ENCODE measurements around the gene SMCR8.
"Not testable (repeated sequence)": the region's sequence is repeated elsewhere in the genome, so short reads cannot be mapped to it uniquely, and the experiment has no call there.

SMCR8 gene

DNA sequence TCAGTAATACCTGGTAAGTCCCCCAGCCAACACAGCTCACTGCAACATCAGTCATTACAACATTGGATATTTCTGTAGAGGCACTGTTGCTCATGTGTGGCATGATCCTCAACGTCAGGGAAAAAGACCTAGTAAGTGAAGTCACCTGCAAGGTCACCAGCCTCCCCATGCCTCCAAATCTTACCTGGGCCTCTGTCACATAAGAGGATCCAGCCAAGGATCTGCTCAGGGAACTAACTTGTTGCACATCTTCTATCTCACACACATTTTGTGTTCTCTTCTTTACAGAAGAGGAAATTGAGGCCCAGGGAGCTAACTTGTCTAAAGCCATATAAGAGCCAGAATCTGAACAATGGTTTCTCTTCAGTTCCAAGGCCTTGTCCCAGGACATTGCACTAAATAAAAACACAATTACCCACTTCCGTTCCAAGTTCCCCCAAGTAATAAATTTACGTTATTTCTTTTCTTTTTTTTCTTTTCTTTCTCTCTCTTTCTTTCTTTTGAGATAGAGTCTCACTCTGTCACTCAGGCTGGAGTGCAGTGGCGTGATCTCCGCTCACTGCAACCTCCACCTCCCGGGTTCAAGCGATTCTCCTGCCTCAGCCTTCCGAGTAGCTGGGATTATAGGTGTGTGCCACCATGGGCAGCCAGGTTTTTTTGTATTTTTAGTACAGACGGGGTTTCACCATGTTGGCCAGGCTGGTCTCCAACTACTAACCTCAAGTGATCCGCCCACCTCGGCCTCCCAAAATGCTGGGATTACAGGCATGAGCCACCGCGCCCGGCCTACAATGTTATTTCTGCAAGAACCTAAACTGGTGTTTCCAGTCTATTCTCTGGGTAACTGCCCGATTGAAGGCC, 47.0 kb downstream of the SMCR8 start:
- DNase-seq = no peak

DNA sequence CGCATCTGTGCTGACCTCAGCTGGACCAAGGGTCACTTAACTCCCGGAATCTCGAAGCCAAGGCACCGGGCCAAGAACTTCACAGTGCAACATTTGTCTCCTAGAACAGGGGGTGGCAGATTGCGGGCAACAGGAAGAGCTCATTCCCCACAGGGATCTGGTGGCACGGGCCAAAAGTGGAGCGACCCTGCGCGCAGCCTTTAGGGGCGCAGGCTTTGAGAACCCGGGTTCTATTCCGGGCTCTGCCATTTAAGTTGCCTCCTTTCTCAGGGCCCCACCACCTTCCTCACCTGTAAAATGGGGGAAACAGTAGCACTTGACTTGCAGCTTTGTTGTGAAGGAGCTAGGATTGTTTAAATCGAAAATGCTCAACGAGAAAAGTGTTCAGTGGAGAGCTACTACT, 47.6 kb downstream of the SMCR8 start:
- DNase-seq = no peak

DNA sequence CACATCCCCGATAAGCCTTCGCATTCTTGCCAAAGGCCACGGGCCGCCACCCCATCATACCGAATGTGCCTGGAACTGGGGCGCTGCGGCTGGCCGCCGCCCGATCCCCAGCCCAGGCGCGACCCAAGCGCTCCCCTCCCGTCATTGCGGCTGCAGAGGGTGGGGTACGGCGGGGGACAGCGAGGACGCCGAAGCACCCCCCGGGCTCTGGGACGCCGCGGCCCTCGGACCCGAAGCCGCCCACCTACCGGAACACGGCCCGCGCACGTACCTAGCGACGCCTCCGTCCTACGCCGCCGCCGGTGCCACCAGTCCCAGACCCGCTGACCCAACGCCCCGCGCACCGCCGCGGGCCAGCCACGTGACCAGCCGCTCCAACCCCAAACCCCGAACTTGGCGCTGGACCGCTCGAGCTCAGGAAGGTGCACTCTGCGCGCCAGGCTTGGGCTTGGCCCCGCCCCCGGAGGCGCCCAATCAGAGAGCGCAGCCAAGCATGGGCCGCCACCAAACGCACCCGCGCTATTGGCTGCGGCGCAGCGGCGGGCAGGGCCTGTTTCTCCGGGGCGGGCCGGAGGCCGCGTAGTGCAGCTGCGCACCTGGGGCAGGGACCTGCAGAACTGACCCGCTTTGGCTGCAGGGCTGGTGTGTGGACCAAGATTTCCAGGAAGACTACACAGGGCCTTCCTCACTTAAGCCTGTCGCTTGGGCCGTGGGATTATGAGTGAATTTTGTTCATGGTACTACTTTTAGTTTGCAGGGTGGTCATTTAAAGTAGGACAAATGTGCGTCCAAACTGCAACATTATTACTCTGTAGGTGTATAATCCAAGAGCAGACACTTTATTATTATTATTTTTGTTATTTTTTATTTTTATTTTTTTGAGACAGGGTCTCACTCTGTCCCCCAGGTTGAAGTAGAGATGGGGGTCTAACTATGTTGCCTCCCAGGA, 48.3 kb downstream of the SMCR8 start, which contains the start of gene SHMT1:
Gene SHMT1 (minus strand): TSS at position 450 of the 949 bp plus-strand sequence. CDS start 7,569 bp downstream, outside the sequence.
- DNase-seq = peak; percentile 76

DNA sequence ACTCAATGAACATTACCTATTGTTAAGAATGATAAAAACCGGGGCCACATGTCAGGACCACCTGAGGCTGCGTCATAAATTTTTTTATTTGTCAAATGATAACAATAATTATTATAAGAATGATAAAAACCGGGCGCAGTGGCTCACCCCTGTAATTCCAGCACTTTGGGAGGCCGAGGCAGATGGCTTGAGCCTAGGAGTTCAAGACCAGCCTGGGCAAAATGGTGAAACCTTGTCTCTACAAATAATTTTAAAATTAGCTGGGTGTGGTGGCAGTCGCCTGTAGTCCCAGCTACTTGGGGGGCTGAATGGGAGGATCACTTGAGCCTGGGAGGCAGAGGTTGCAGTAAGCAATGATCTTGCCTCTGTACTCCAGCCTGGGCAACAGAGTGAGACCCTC, 49.1 kb downstream of the SMCR8 start:
- no peak for DNase-seq

DNA sequence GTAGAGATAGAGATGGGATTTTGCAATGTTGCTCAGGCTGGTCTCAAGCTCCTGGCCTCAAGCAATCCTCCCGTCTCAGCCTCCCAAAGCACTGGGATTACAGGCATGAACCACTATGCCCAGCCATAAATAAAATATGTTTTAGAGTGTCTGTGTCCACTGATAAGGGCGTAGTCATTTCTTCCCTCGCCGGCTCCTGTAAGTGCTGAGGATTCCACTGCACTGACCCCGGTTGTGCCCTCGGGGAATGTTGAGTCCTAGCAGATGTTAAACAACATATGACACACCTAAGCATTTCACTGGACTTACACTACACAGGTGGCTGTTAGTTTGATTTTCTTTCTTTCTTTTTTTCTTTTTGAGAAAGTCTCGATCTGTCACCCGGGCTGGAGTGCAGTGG, 53.9 kb downstream of the SMCR8 start:
- no peak for DNase-seq

DNA sequence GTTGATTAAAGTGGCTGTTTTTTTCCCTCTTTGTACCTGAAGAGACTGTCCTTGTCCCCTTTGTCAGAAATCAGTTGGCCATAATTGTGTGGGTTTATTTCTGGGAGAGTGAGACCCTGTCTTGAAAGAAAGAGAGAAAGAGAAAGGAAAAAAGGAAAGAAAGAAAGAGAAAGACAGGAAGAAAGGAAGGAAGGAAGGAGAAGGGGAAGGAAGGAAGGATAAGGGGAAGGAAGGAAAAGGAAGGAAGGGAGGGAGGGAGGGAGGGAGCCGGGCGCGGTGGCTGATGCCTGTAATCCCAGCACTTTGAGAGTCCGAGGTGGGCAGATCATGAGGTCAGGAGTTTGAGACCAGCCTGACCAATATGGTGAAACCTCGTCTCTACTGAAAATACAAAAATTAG, 55.7 kb downstream of the SMCR8 start:
- no peak for DNase-seq

DNA sequence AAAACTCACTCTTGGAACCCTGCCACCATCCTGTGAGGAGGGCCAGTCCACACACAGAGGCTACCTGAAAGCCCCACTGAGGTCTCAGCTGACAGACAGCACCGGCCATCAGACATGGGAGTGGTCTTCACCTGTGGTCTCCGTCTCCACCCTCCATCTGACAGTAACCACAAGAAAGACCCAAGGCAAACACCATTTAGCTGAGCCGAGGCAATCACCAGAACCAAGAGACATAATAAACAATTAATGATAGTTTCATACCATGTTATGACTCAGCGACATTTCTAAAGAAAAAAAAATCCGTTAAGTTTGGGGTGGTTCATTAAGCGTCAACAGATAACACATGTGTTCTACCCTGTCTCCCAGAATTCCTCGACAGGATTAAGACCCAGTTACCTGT, 56.4 kb downstream of the SMCR8 start:
- no peak for DNase-seq

DNA sequence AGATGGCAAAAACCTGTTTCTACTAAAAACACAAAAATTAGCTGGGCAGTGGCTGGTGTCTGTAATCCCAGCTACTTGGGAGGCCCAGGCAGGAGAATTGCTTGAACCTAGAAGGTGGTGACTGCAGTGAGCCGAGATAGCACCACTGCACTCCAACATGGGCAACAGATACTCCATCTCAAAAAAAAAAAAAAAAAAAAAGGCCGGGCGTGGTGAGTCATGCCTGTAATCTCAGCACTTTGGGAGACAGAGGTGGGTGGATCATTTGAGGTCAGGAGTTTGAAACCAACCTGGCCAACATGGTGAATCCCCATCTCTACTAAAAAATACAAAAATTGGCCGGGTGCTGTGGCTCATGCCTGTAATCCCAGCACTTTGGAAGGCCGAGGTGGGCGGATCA, 58.1 kb downstream of the SMCR8 start:
- not testable (repeated sequence) for DNase-seq

DNA sequence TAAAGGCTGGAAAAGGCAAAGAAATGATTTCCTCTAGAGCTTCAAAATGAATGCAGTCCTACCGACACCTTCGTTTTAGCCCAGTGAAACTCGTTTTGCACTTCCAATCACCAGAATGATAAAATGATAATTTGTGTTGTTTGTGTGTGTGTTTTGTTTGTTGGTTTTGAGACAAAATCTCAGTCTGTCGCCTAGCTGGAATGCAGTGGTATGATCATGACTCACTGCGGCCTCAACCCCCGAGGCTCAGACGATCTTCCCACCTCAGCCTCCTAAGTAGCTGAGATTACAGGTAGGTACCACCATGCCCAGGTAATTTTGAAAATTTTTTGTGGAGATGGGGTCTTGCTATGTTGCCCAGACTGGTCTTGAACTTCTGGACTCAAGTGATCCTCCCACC, 59.1 kb downstream of the SMCR8 start:
- no peak for DNase-seq
